Measurements from ENCODE around the gene OR5B2.
"Not testable (repeated sequence)": the region's sequence is repeated elsewhere in the genome, so short reads cannot be mapped to it uniquely, and the experiment has no call there.

Gene OR5B2

GRCh38 chr11:58428021-58428420 is at the start of gene OR5B2:
TSS of gene OR5B2 (minus strand) at chr11:58428121. CDS start at chr11:58423261, 4,860 bp downstream.
- DNase-seq, result no peak

GRCh38 chr11:58471892-58472291 is 44.0 kb upstream of the OR5B2 start:
- DNase-seq, result no peak

- DNase-seq, result no peak
Observed at GRCh38 chr11:58466293-58466692, 38.4 kb upstream of the OR5B2 start.

GRCh38 chr11:58465690-58466089 is 37.8 kb upstream of the OR5B2 start:
- no peak for DNase-seq

GRCh38 chr11:58451585-58451984 is 23.7 kb upstream of the OR5B2 start:
- no peak for DNase-seq

GRCh38 chr11:58446294-58446693 is 18.4 kb upstream of the OR5B2 start:
- no peak for DNase-seq

- DNase-seq, result no peak
Observed at GRCh38 chr11:58444300-58444699, 16.4 kb upstream of the OR5B2 start.

- DNase-seq, result no peak
Observed at GRCh38 chr11:58442136-58442535, 14.2 kb upstream of the OR5B2 start, which contains the start of gene OR5B12. TSS of gene OR5B12 (minus strand) at chr11:58442236. CDS start at chr11:58440151, 2,085 bp downstream.

GRCh38 chr11:58438486-58438885 is 10.6 kb upstream of the OR5B2 start:
- no peak for DNase-seq

- DNase-seq, result no peak
Observed at GRCh38 chr11:58434217-58434616, 6.3 kb upstream of the OR5B2 start.

GRCh38 chr11:58433638-58434203 is 5.8 kb upstream of the OR5B2 start:
- no peak for DNase-seq

- no peak for DNase-seq
Observed at GRCh38 chr11:58429273-58429672, 1.4 kb upstream of the OR5B2 start.

GRCh38 chr11:58406774-58407173 is 21.1 kb downstream of the OR5B2 start, which contains the start of gene OR5B3:
TSS of gene OR5B3 (minus strand) at chr11:58406874. CDS start at chr11:58403409, 3,465 bp downstream.
- no peak for DNase-seq

GRCh38 chr11:58399622-58400021 is 28.3 kb downstream of the OR5B2 start:
- not testable (repeated sequence) for DNase-seq

- no peak for DNase-seq
Observed at GRCh38 chr11:58395581-58395980, 32.3 kb downstream of the OR5B2 start.

- DNase-seq, result no peak
Observed at GRCh38 chr11:58394195-58394594, 33.7 kb downstream of the OR5B2 start.

- DNase-seq, result no peak
Observed at GRCh38 chr11:58392746-58393145, 35.2 kb downstream of the OR5B2 start.

- DNase-seq, result no peak
Observed at GRCh38 chr11:58391879-58392278, 36.0 kb downstream of the OR5B2 start.

- DNase-seq, result no peak
Observed at GRCh38 chr11:58390551-58391063, 37.3 kb downstream of the OR5B2 start.
